Colonic mucosa (tissue), 4 donors: ENCODE data around the gene ITPR2. TPM values are rescaled to one million over a fixed set of nuclear protein-coding genes. Genes with fewer than 3 reads are reported as not detected.
"Not testable (repeated sequence)": the region's sequence is repeated elsewhere in the genome, so short reads cannot be mapped to it uniquely, and the experiment has no call there.

Experiments
- DNase-seq: peaks from one replicate; pipeline ENCODE4 v3.0.0-alpha.2; 2020
- H3K27ac ChIP-seq: fragments of 200-600 bp; one replicate; pipeline ENCODE4 v1.8.0; 2021
- H3K27me3 ChIP-seq: fragments of 200-600 bp; one replicate; pipeline ENCODE4 v1.8.0; 2021
- H3K36me3 ChIP-seq: fragments of 200-600 bp; one replicate; pipeline ENCODE4 v1.8.0; 2021
- H3K4me1 ChIP-seq: fragments of 200-600 bp; one replicate; pipeline ENCODE4 v1.8.0; 2021; ENCODE audit warnings: mild to moderate bottlenecking
- H3K4me3 ChIP-seq: fragments of 200-600 bp; one replicate; pipeline ENCODE4 v1.8.0; 2021
- H3K9ac ChIP-seq, 2 donors: one replicate each; pipeline ENCODE4 v1.7.0; 2013; ENCODE audit warnings: control low read depth in 2 of 2, low read depth in 2 of 2, low read length in 2 of 2
- H3K9me3 ChIP-seq: fragments of 200-600 bp; one replicate; pipeline ENCODE4 v1.8.0; 2021
- intact Hi-C: fragments of 100-400 bp; cut with DNase I; formaldehyde crosslinking; loops from one replicate; pipeline ENCODE4 v1.14.1; 2022
- total RNA-seq, 2 donors: library from RNA; stranded (reverse); fragmentation: NEBNext Ultra II Directional in 1 of 2; extraction: Animal tissue kit (Norgen Biotek cat#: 25700) in 1 of 2; gene quantifications; one replicate each; pipeline ENCODE4 v1.2.1, GENCODE V29; 2021
- TF ChIP-seq, protein P1 (sequence below): fragments of 200-600 bp; IDR thresholded peaks from one replicate; pipeline ENCODE4 v1.8.0; 2022; ENCODE audit warnings: antibody characterized with exemption, mild to moderate bottlenecking
- donor health status: healthy.
- donor health status: DM: no; HTN: no; CAD: no.
- donor health status: DM: no; HTN: no; CAD: no.

Gene ITPR2
- total RNA-seq, 2 donors from 2014 or later: 15.9 to 39.3 TPM

DNA sequence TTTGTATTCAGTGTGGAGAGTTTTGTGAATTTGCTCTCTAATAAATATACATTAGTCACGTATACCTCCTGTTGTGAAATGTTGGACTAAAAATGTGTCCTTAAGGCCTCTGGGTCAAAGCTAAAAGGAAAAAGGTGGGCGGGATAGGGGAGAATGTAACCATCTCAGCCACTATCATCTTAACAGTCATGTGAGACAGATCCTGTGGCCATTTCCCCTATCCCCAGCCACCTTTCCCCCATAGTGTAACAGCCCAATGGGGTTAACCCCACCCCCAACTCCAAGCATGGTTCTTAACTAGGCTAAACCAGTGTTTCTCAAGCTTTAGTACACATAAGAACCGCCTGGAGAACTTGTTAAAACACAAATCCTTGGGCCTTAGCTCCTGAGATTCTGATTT lies 6.5 kb upstream of the ITPR2 start:
- Histone ChIP-seq H3K36me3 (no peaks in the 10 kb centered on the region), H3K27me3 (no peaks in the 10 kb centered on the region), H3K9ac (no peak overlapping the region), H3K27ac (no peak overlapping the region), H3K4me3 (no peak overlapping the region), H3K9me3 (no peaks in the 10 kb centered on the region), H3K4me1 (no peaks in the 10 kb centered on the region)
- TF ChIP-seq, protein P1, sequence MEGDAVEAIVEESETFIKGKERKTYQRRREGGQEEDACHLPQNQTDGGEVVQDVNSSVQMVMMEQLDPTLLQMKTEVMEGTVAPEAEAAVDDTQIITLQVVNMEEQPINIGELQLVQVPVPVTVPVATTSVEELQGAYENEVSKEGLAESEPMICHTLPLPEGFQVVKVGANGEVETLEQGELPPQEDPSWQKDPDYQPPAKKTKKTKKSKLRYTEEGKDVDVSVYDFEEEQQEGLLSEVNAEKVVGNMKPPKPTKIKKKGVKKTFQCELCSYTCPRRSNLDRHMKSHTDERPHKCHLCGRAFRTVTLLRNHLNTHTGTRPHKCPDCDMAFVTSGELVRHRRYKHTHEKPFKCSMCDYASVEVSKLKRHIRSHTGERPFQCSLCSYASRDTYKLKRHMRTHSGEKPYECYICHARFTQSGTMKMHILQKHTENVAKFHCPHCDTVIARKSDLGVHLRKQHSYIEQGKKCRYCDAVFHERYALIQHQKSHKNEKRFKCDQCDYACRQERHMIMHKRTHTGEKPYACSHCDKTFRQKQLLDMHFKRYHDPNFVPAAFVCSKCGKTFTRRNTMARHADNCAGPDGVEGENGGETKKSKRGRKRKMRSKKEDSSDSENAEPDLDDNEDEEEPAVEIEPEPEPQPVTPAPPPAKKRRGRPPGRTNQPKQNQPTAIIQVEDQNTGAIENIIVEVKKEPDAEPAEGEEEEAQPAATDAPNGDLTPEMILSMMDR: no peak
- no peak for DNase-seq
- intact Hi-C loops: no loop called here

DNA sequence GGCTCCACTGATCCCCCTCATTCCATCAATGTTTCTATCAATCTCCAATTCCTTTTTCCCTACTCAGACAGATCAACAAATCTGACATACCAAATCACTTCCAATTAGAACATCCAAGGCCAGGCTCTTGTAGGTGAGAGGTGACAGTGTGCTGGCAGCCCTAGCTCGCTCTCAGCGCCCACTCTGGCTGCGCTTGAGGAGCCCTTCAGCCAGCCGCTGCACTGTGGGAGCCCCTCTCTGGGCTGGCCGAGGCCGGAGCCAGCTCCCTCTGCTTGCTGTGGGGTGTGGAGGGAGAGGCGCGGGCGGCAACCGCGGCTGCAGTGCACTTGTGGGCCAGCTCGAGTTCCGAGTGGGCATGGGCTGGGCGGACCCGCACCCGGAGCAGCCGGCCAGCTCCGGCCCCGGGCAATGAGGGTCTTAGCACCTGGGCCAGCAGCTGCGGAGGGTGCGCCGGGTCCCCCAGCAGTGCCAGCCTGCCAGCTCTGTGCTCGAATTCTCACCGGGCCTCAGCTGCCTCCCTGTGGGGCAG lies 6.0 kb upstream of the ITPR2 start:
- no peak for DNase-seq
- Histone ChIP-seq H3K4me1 (peaks cover 2% of the 10 kb centered on the region), H3K9ac (no peak overlapping the region), H3K9me3 (no peaks in the 10 kb centered on the region), H3K27me3 (no peaks in the 10 kb centered on the region), H3K36me3 (no peaks in the 10 kb centered on the region), H3K27ac (no peak overlapping the region), H3K4me3 (no peak overlapping the region)
- intact Hi-C loops: no loop called here
- TF ChIP-seq, protein P1: no peak

DNA sequence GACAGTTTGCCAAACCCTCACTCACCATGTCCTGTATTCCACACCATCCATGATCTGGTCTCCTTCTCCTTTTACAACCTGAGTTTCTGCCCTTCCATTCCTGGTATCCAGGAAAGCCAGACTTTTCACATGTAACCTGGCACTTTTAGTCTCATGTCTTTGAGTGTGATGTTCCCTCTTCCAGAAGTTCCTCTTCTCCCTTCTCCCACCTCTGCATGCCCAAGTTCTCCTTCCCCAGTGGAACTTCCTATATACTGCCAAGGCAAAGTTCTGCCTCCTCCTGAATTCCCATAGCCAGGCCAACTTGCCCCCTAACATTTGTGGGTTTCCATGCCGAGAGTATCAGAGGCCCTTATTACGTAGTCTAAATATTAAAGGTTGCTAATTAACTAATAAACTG lies 3.2 kb upstream of the ITPR2 start:
- Histone ChIP-seq H3K9me3 (no peaks in the 10 kb centered on the region), H3K4me3 (no peak overlapping the region), H3K4me1 (peaks cover 4% of the 10 kb centered on the region), H3K27me3 (no peaks in the 10 kb centered on the region), H3K27ac (no peak overlapping the region), H3K9ac (no peak overlapping the region), H3K36me3 (no peaks in the 10 kb centered on the region)
- intact Hi-C loops: no loop called here
- TF ChIP-seq, protein P1: no peak
- DNase-seq: no peak

DNA sequence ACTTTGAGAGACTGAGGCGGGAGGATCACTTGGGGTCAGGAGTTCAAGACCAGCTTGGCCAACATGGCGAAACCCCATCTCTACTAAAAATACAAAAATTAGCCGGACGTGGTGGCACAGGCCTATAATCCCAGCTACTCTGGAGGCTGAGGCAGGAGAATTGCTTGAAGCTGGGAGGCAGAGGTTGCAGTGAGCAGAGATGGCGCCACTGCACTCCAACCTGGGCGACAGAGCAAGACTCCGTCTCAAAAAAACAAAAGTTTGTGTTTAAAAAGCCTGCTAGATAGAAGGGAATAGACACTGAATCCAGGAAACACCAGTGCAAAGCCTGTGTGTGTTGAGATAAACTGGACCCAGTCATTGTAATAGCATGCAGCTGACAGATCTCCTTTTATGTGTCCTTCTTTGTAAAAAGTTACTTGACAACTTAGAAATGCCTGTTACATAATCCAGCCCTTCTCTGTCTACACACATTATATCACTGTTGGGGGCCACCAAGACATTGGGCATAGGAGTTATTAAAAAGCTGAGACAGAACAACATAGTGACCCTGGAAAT lies 1.6 kb upstream of the ITPR2 start:
- H3K27me3 ChIP-seq, H3K27ac ChIP-seq, H3K4me3 ChIP-seq, intact Hi-C loops, DNase-seq, H3K9me3 ChIP-seq, H3K9ac ChIP-seq, H3K4me1 ChIP-seq, H3K36me3 ChIP-seq: not testable (repeated sequence)

DNA sequence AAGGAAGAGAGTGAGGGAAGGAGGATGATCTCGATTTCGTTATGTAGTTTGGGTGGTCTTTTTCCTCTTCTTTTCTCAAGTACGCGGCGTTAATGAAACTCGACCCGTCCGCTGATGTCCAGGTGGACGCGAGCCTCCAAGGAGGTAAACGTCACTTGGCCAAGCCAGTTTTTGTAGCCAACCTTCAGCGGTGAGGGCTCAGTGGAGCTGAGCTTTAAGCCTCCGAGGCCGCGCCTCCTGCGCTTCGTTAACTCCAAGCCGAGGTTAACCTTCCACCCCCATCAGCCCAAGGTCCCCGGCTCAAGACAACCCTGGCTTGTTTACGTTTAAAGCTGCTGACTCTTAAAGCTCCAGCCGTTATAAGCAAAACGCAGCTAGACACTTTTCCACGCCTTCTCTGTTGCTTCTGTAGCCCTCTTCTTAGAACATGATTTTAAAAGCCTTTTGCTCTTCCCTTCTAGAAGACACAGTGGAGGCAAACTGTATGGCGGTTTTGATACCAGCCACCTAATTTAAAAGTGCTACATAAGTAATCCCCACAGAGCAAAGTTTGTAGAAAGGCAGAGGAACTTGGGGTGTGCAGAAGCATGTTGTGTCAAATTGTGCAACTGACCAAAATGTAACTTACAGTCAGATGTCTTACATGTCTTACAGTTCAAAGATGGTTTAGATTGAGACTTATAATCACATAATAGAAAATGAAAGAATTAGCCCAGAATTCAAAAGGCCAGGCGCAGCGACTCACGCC lies 923 bp upstream of the ITPR2 start:
- H3K9me3 ChIP-seq: no peaks in the 10 kb centered on the region
- H3K36me3 ChIP-seq: no peaks in the 10 kb centered on the region
- peak overlapping the region; percentile 38 to 67 for H3K9ac ChIP-seq
- peak overlapping the region; percentile 35 for H3K27ac ChIP-seq
- peak; percentile 58 for DNase-seq
- H3K4me3 ChIP-seq: peak overlapping the region; percentile 72
- peaks cover 4% of the 10 kb centered on the region for H3K4me1 ChIP-seq
- no peaks in the 10 kb centered on the region for H3K27me3 ChIP-seq
- TF ChIP-seq, protein P1: no peak
- intact Hi-C loops: no loop called here
